ENCODE data around the gene LDHD.
"Not testable (repeated sequence)": the region's sequence is repeated elsewhere in the genome, so short reads cannot be mapped to it uniquely, and the experiment has no call there.

Gene LDHD

GRCh38 chr16:75116081-75116910 is at the start of gene LDHD:
Gene LDHD, minus strand, starts transcription at chr16:75116780. Its CDS starts 60 bp downstream, at chr16:75116720.
- no peak for DNase-seq (ENCODE audit: low read depth)

- DNase-seq (ENCODE audit: low read depth) = no peak
Observed at GRCh38 chr16:75160386-75160785, 43.8 kb upstream of the LDHD start.

- no peak for DNase-seq (ENCODE audit: low read depth)
Observed at GRCh38 chr16:75152635-75153034, 36.1 kb upstream of the LDHD start.

GRCh38 chr16:75151798-75152197 is 35.2 kb upstream of the LDHD start:
- no peak for DNase-seq (ENCODE audit: low read depth)

GRCh38 chr16:75148311-75149195 is 32.0 kb upstream of the LDHD start, which contains the start of gene ZFP1:
Gene ZFP1, plus strand, starts transcription at chr16:75148524. Its CDS starts 4,428 bp downstream, at chr16:75152952.
- DNase-seq (ENCODE audit: low read depth) = peak; percentile 91

GRCh38 chr16:75147968-75148310 is 31.4 kb upstream of the LDHD start:
- DNase-seq (ENCODE audit: low read depth) = no peak

- DNase-seq (ENCODE audit: low read depth) = no peak
Observed at GRCh38 chr16:75143941-75144340, 27.4 kb upstream of the LDHD start.

GRCh38 chr16:75139498-75139897 is 22.9 kb upstream of the LDHD start:
- no peak for DNase-seq (ENCODE audit: low read depth)

- no peak for DNase-seq (ENCODE audit: low read depth)
Observed at GRCh38 chr16:75138636-75139035, 22.1 kb upstream of the LDHD start.

- DNase-seq (ENCODE audit: low read depth) = no peak
Observed at GRCh38 chr16:75138233-75138632, 21.7 kb upstream of the LDHD start.

- no peak for DNase-seq (ENCODE audit: low read depth)
Observed at GRCh38 chr16:75131081-75131480, 14.5 kb upstream of the LDHD start.

GRCh38 chr16:75130150-75130771 is 13.7 kb upstream of the LDHD start:
- DNase-seq (ENCODE audit: low read depth) = no peak

- DNase-seq (ENCODE audit: low read depth) = not testable (repeated sequence)
Observed at GRCh38 chr16:75129421-75130149, 13.0 kb upstream of the LDHD start.

- no peak for DNase-seq (ENCODE audit: low read depth)
Observed at GRCh38 chr16:75127713-75128415, 11.3 kb upstream of the LDHD start.

- DNase-seq (ENCODE audit: low read depth) = no peak
Observed at GRCh38 chr16:75122609-75123008, 6.0 kb upstream of the LDHD start.

GRCh38 chr16:75121949-75122568 is 5.5 kb upstream of the LDHD start:
- DNase-seq (ENCODE audit: low read depth) = no peak

GRCh38 chr16:75120253-75120652 is 3.7 kb upstream of the LDHD start:
- DNase-seq (ENCODE audit: low read depth) = no peak

GRCh38 chr16:75118943-75119539 is 2.5 kb upstream of the LDHD start:
- no peak for DNase-seq (ENCODE audit: low read depth)

GRCh38 chr16:75116911-75117245 is 298 bp upstream of the LDHD start:
- DNase-seq (ENCODE audit: low read depth) = no peak
